ENCODE results near the gene ARHGAP10.

GRCh38 chr4:148108766-148109165, 376.9 kb downstream of the ARHGAP10 start:
- TF ChIP-seq, protein P1, sequence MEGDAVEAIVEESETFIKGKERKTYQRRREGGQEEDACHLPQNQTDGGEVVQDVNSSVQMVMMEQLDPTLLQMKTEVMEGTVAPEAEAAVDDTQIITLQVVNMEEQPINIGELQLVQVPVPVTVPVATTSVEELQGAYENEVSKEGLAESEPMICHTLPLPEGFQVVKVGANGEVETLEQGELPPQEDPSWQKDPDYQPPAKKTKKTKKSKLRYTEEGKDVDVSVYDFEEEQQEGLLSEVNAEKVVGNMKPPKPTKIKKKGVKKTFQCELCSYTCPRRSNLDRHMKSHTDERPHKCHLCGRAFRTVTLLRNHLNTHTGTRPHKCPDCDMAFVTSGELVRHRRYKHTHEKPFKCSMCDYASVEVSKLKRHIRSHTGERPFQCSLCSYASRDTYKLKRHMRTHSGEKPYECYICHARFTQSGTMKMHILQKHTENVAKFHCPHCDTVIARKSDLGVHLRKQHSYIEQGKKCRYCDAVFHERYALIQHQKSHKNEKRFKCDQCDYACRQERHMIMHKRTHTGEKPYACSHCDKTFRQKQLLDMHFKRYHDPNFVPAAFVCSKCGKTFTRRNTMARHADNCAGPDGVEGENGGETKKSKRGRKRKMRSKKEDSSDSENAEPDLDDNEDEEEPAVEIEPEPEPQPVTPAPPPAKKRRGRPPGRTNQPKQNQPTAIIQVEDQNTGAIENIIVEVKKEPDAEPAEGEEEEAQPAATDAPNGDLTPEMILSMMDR (IDR thresholded peaks at IDR 0.05) = no peak
- TF ChIP-seq POLR2A (IDR thresholded peaks at IDR 0.05) = no peak

Data from right lobe of liver (tissue), 4 donors.